IMR-90 (cell line): ENCODE measurements around the gene NPY4R. TPM values are rescaled to one million over a fixed set of nuclear protein-coding genes. Genes with fewer than 3 reads are reported as not detected.
"Not testable (repeated sequence)": the region's sequence is repeated elsewhere in the genome, so short reads cannot be mapped to it uniquely, and the experiment has no call there.

ENCODE experiments used
- ATAC-seq: fragments of 200-7000 bp; cut with Tn5 transposase; 2 replicates; pipeline ENCODE4 v1.9.1; 2020; ENCODE audit warnings: low read depth, mild to moderate bottlenecking, moderate library complexity
- BruUV-seq: library from RNA; stranded (reverse); fragments of 400-500 nt; replicated peaks from 2 replicates; lab custom pipeline; 2021; lab: Mats Ljungman, UMichigan
- CTCF ChIA-PET: fragments of 300-600 bp; formaldehyde crosslinking; extraction: SDS; loops from one replicate; lab custom pipeline; 2021; ENCODE audit warnings: antibody characterized with exemption; lab: Yijun Ruan, JAX
- POLR2A ChIA-PET: fragments of 300-600 bp; sonication (Branson Sonifier 250); formaldehyde crosslinking; loops from one replicate; lab custom pipeline; 2022; ENCODE audit warnings: antibody characterized with exemption; ENCODE audit not compliant: unreplicated experiment; lab: Charles Lee
- DNase-seq: peaks from one replicate; pipeline ENCODE4 v3.0.0; 2013
- H2AFZ ChIP-seq: replicated peaks from 2 replicates; pipeline ENCODE3; 2013; ENCODE audit warnings: low read length, mild to moderate bottlenecking; ENCODE audit not compliant: poor library complexity
- H2AK5ac ChIP-seq: 2 replicates; pipeline ENCODE4 v1.6.1; 2013; ENCODE audit warnings: low read depth, low read length, inconsistent platforms
- H2AK9ac ChIP-seq: replicated peaks from 2 replicates; pipeline ENCODE3; 2013; ENCODE audit warnings: mild to moderate bottlenecking, low read depth, low read length, moderate library complexity; ENCODE audit not compliant: poor library complexity
- H2BK120ac ChIP-seq: 2 replicates; pipeline ENCODE4 v1.6.1; 2013; ENCODE audit warnings: low read depth, low read length, inconsistent platforms
- H2BK15ac ChIP-seq: 3 replicates; pipeline ENCODE4 v1.6.1; 2013; ENCODE audit warnings: low read depth, low read length, inconsistent platforms
- H2BK20ac ChIP-seq: 2 replicates; pipeline ENCODE4 v1.6.1; 2013; ENCODE audit warnings: low read depth, mild to moderate bottlenecking, inconsistent platforms, low read length, moderate library complexity
- H2BK5ac ChIP-seq: 2 replicates; pipeline ENCODE4 v1.6.1; 2013; ENCODE audit warnings: mild to moderate bottlenecking, low read depth, low read length, inconsistent platforms; ENCODE audit not compliant: poor library complexity, severe bottlenecking
- H3K14ac ChIP-seq: replicated peaks from 2 replicates; pipeline ENCODE4 v1.6.1; 2013; ENCODE audit warnings: low read depth, low read length, inconsistent platforms
- H3K18ac ChIP-seq: 2 replicates; pipeline ENCODE4 v1.6.1; 2013; ENCODE audit warnings: low read depth, low read length, control low read depth
- H3K23ac ChIP-seq: 2 replicates; pipeline ENCODE4 v1.6.1; 2013; ENCODE audit warnings: low read depth, low read length, inconsistent platforms
- H3K27ac ChIP-seq: 2 replicates; pipeline ENCODE4 v1.5.1; 2013; ENCODE audit warnings: mild to moderate bottlenecking, control low read depth, low read length; ENCODE audit not compliant: insufficient read depth
- H3K27me3 ChIP-seq: 2 replicates; pipeline ENCODE4 v1.6.1; 2013; ENCODE audit warnings: low read length; ENCODE audit not compliant: control insufficient read depth, insufficient read depth
- H3K36me3 ChIP-seq: 2 replicates; pipeline ENCODE4 v1.6.1; 2013; ENCODE audit warnings: low read length, mixed read lengths; ENCODE audit not compliant: control insufficient read depth, insufficient read depth
- H3K4ac ChIP-seq: 2 replicates; pipeline ENCODE4 v1.6.1; 2013; ENCODE audit warnings: low read depth, low read length, inconsistent platforms
- H3K4me1 ChIP-seq: 2 replicates; pipeline ENCODE4 v1.6.1; 2013; ENCODE audit warnings: low read length, mixed read lengths; ENCODE audit not compliant: control insufficient read depth, insufficient read depth
- H3K4me2 ChIP-seq: 2 replicates; pipeline ENCODE4 v1.6.1; 2013; ENCODE audit warnings: low read depth, mild to moderate bottlenecking, control low read depth, low read length, moderate library complexity
- H3K4me3 ChIP-seq: 2 replicates; pipeline ENCODE4 v1.5.1; 2013; ENCODE audit warnings: low read depth, mild to moderate bottlenecking, control low read depth, low read length, moderate library complexity; ENCODE audit not compliant: insufficient read depth
- H3K56ac ChIP-seq: 2 replicates; pipeline ENCODE4 v1.6.1; 2013; ENCODE audit warnings: low read length, inconsistent platforms; ENCODE audit not compliant: insufficient read depth; ENCODE audit errors: extremely low read depth
- H3K79me1 ChIP-seq, 2 experiments: 2 replicates each; pipeline ENCODE4 v1.6.1; 2013; ENCODE audit warnings: low read length in 2 of 2, inconsistent platforms in 1 of 2, low read depth in 1 of 2
- H3K9ac ChIP-seq: 2 replicates; pipeline ENCODE4 v1.6.1; 2013; ENCODE audit warnings: low read depth, low read length, control low read depth
- H3K9me1 ChIP-seq: 2 replicates; pipeline ENCODE4 v1.6.1; 2013; ENCODE audit warnings: low read length, inconsistent platforms; ENCODE audit not compliant: insufficient read depth
- H3K9me3 ChIP-seq: 2 replicates; pipeline ENCODE4 v1.6.1; 2013; ENCODE audit warnings: low read length; ENCODE audit not compliant: control insufficient read depth, insufficient read depth
- H4K20me1 ChIP-seq: 2 replicates; pipeline ENCODE4 v1.6.1; 2013; ENCODE audit warnings: low read length, inconsistent platforms; ENCODE audit not compliant: insufficient read depth
- H4K5ac ChIP-seq: 2 replicates; pipeline ENCODE4 v1.6.1; 2013; ENCODE audit warnings: mild to moderate bottlenecking, low read depth, low read length, control low read depth
- H4K8ac ChIP-seq, 2 experiments: 2 replicates each; pipeline ENCODE4 v1.6.1; 2013; ENCODE audit warnings: low read depth in 2 of 2, low read length in 2 of 2, control low read depth in 1 of 2, inconsistent platforms in 1 of 2
- H4K91ac ChIP-seq: 2 replicates; pipeline ENCODE4 v1.6.1; 2013; ENCODE audit warnings: low read depth, low read length, inconsistent platforms; ENCODE audit not compliant: insufficient read depth
- WGBS, 2 experiments: methylation state at CpG; one replicate each; pipeline versions ENCODE4 v1.1.5 to v1.1.7; 2013; ENCODE audit warnings: missing lambda C conversion rate in 2 of 2; ENCODE audit not compliant: insufficient read length in 1 of 2; ENCODE audit errors: extremely low coverage in 2 of 2; 5-methylcytosine and 5-hydroxymethylcytosine counted together
- dilution Hi-C: fragments of 300-500 bp; cut with HindIII; formaldehyde crosslinking; loops from one replicate; pipeline ENCODE4 v1.14.3; 2018; ENCODE audit warnings: low sequenced_read_pairs; ENCODE audit not compliant: unreplicated experiment
- in situ Hi-C: fragments of 300-500 bp; cut with MboI; formaldehyde crosslinking; loops from 3 replicates; pipeline ENCODE4 v1.14.3; 2019; ENCODE audit warnings: low sequenced_read_pairs, inconsistent platforms, mixed read lengths
- intact Hi-C: fragments of 100-400 bp; cut with micrococcal nuclease; formaldehyde crosslinking; loops from 2 replicates; pipeline ENCODE4 v1.10.0; 2022
- polyA plus RNA-seq, 3 experiments: library from polyadenylated mRNA; depleted of rRNA; stranded (reverse); fragments of >200 nt; gene quantifications; 2 replicates each; pipeline ENCODE4 v1.2.3, GENCODE V29; 2012; ENCODE audit warnings: low replicate concordance in 1 of 3
- total RNA-seq: library from RNA; depleted of rRNA; stranded (reverse); fragments of >200 nt; gene quantifications from 2 replicates; pipeline ENCODE4 v1.2.3, GENCODE V29; 2012

NPY4R gene
- total and polyA plus RNA-seq, 2 of the 4 experiments (the other 2 are of a cell fraction), result 0.56 to 1.1 TPM

- H3K4me1 ChIP-seq, H2BK20ac ChIP-seq, H3K36me3 ChIP-seq, H3K14ac ChIP-seq, H3K56ac ChIP-seq, H4K5ac ChIP-seq, H3K27ac ChIP-seq, H2AK9ac ChIP-seq, H3K9ac ChIP-seq, H2AFZ ChIP-seq, intact Hi-C loops, H3K4me3 ChIP-seq, H2AK5ac ChIP-seq, dilution Hi-C loops, H4K20me1 ChIP-seq, H3K23ac ChIP-seq, H2BK15ac ChIP-seq, BruUV-seq, H3K4ac ChIP-seq, H3K18ac ChIP-seq, CTCF ChIA-PET, H4K91ac ChIP-seq, H3K79me1 ChIP-seq, H3K9me3 ChIP-seq, POLR2A ChIA-PET, H3K4me2 ChIP-seq, H2BK120ac ChIP-seq, H3K9me1 ChIP-seq, in situ Hi-C loops, H4K8ac ChIP-seq, H3K27me3 ChIP-seq, H2BK5ac ChIP-seq: not testable (repeated sequence)
- ATAC-seq, result peak; percentile 70
- no CpG with 5 or more reads among the region's 10 CpGs for WGBS, 2 experiments
- peak; percentile 21 for DNase-seq
Measured at GRCh38 chr10:46442706-46443275, 23.0 kb downstream of the NPY4R start.
